Measurements from ENCODE around the gene DGKZ.

GRCh38 chr11:46304605-46305179 lies 42.6 kb upstream of the DGKZ start:
- TF ChIP-seq HDGF (IDR thresholded peaks at IDR 0.05; ENCODE audit: borderline replicate concordance) (no peak), ZNF384 (IDR thresholded peaks at IDR 0.05) (no peak), CTBP1 (IDR thresholded peaks at IDR 0.05; ENCODE audit: borderline replicate concordance) (no peak), ELF4 (IDR thresholded peaks at IDR 0.05) (no peak), SUZ12 (IDR thresholded peaks at IDR 0.05) (no peak), TARDBP (IDR thresholded peaks at IDR 0.05) (no peak), BHLHE40 (IDR thresholded peaks at IDR 0.05; ENCODE audit: borderline replicate concordance) (no peak), ARNT (IDR thresholded peaks at IDR 0.05) (no peak), SP1 (IDR thresholded peaks at IDR 0.05) (no peak), FOXM1 (IDR thresholded peaks at IDR 0.05; ENCODE audit: borderline replicate concordance) (no peak)

Data from HEK293T (cell line).